SU-DHL-6 (cell line): Measurements from ENCODE around the gene RWDD4.

ENCODE experiments used
- H2AFZ ChIP-seq: fragments of 200-600 bp; sonication (generic); 2 replicates; pipeline ENCODE4 v1.6.1; 2014; ENCODE audit warnings: low read depth, mild to moderate bottlenecking, moderate library complexity, mixed read lengths, antibody characterized with exemption, low read length; ENCODE audit not compliant: severe bottlenecking
- H3F3A ChIP-seq: fragments of 200-600 bp; shearing (Covaris generic); 2 replicates; pipeline ENCODE4 v1.6.0; 2016; ENCODE audit warnings: antibody characterized with exemption, mild to moderate bottlenecking; ENCODE audit not compliant: insufficient read depth
- H3K27ac ChIP-seq: fragments of 200-600 bp; sonication (generic); 2 replicates; pipeline ENCODE4 v1.5.1; 2016; ENCODE audit warnings: low read depth, mild to moderate bottlenecking, low read length, moderate library complexity, mixed read lengths
- H3K27me3 ChIP-seq: fragments of 200-600 bp; sonication (generic), shearing (Covaris generic); 2 replicates; pipeline ENCODE4 v1.6.0; 2014; ENCODE audit warnings: mild to moderate bottlenecking, low read length
- H3K36me3 ChIP-seq: fragments of 200-600 bp; sonication (generic); 2 replicates; pipeline ENCODE4 v1.6.1; 2014; ENCODE audit warnings: mild to moderate bottlenecking, low read length, mixed read lengths
- H3K4me2 ChIP-seq: fragments of 300-600, 200-600 bp; shearing (Covaris generic), sonication (generic); 2 replicates; pipeline ENCODE4 v1.6.0; 2014; ENCODE audit warnings: low read length, low read depth, mild to moderate bottlenecking; ENCODE audit not compliant: poor library complexity, severe bottlenecking
- H3K4me3 ChIP-seq: fragments of 200-600 bp; sonication (generic); 2 replicates; pipeline ENCODE4 v1.5.1; 2014; ENCODE audit warnings: antibody characterized with exemption, low read length, mild to moderate bottlenecking, mixed read lengths; ENCODE audit not compliant: insufficient read depth, poor library complexity, severe bottlenecking
- H3K79me2 ChIP-seq: fragments of 200-600 bp; sonication (generic); 2 replicates; pipeline ENCODE4 v1.6.1; 2014; ENCODE audit warnings: mild to moderate bottlenecking, low read length, moderate library complexity; ENCODE audit not compliant: insufficient read depth
- H3K9ac ChIP-seq: fragments of 200-600 bp; sonication (generic); 2 replicates; pipeline ENCODE4 v1.7.0; 2014; ENCODE audit warnings: mild to moderate bottlenecking, low read length
- H3K9me2 ChIP-seq: fragments of 200-600 bp; sonication (generic); replicated peaks from 2 replicates; pipeline ENCODE4 v1.6.1; 2014; ENCODE audit warnings: low read length; ENCODE audit not compliant: insufficient read depth
- H3K9me3 ChIP-seq: fragments of 200-600 bp; sonication (generic); 2 replicates; pipeline ENCODE4 v1.6.1; 2014; ENCODE audit warnings: low read length, mixed read lengths; ENCODE audit not compliant: insufficient read depth
- H4K20me1 ChIP-seq: fragments of 200-600 bp; sonication (generic); 2 replicates; pipeline ENCODE4 v1.6.1; 2014; ENCODE audit warnings: low read depth, mild to moderate bottlenecking, antibody characterized with exemption, low read length, moderate library complexity, mixed read lengths
- EZH2phosphoT487 ChIP-seq: fragments of 200-600 bp; sonication (generic), shearing (Covaris generic); conservative IDR thresholded peaks from 2 replicates; pipeline ENCODE4 v1.6.1; 2018; ENCODE audit warnings: mild to moderate bottlenecking, antibody characterized with exemption, low read length, moderate library complexity, mixed read lengths
- TF ChIP-seq, protein P1 (sequence below): fragments of 200-600 bp; sonication (generic); IDR thresholded peaks from one replicate; pipeline ENCODE4 v1.5.1; 2017; ENCODE audit warnings: antibody characterized with exemption, mild to moderate bottlenecking, low read length, moderate library complexity; ENCODE audit not compliant: insufficient read depth, poor library complexity, severe bottlenecking

The RWDD4 gene

DNA sequence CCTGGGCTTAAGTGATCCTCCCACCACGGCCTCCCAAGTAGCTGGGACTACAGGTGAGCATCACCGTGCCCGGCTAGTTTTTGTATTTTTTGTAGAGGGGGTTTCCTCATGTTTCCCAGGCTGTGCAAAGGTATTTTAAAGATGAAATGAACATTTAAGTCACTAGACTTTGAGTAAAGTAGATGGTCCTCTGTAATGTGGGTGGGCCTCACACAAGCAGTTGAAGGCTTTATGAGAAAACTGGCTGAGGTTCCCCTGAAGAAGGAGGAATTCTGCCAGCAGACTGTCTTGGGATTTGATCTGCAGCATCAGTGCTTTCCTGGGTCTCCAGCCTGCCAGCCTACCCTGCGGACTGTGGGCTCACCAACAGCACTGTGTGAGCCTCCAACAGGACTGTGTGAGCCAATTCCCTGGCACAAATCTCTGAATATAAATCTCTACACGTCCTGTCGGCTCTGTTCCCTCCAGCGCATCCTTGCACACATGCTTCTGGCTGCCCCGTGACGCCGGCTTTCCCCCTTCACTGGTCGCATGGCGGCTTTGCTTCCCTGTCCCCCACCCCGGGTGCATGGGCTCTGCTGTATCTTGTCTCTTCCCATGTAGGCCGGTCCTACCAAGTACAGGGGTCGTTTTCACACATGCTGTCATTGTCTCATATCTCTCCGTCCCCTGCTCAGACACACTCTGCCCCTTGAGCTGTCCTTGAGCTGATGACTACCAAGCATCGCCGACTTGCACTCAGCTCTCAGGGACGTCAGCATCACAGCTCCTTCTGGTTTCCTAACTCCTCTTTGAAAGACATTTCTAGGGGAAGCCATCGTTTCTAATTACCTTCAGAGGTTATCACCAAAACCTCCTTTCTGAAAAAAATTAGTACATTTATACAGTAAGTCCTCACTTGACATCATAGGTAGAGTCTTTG lies 46.4 kb downstream of the RWDD4 start:
- H3K4me3 ChIP-seq = no peak overlapping the region
- H3K9ac ChIP-seq = no peak overlapping the region
- no peaks in the 10 kb centered on the region for H3K79me2 ChIP-seq
- no peaks in the 10 kb centered on the region for H3K27me3 ChIP-seq
- H2AFZ ChIP-seq = no peak overlapping the region
- no peaks in the 10 kb centered on the region for H3F3A ChIP-seq
- no peaks in the 10 kb centered on the region for H3K36me3 ChIP-seq
- TF ChIP-seq, protein P1, sequence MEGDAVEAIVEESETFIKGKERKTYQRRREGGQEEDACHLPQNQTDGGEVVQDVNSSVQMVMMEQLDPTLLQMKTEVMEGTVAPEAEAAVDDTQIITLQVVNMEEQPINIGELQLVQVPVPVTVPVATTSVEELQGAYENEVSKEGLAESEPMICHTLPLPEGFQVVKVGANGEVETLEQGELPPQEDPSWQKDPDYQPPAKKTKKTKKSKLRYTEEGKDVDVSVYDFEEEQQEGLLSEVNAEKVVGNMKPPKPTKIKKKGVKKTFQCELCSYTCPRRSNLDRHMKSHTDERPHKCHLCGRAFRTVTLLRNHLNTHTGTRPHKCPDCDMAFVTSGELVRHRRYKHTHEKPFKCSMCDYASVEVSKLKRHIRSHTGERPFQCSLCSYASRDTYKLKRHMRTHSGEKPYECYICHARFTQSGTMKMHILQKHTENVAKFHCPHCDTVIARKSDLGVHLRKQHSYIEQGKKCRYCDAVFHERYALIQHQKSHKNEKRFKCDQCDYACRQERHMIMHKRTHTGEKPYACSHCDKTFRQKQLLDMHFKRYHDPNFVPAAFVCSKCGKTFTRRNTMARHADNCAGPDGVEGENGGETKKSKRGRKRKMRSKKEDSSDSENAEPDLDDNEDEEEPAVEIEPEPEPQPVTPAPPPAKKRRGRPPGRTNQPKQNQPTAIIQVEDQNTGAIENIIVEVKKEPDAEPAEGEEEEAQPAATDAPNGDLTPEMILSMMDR = no peak
- no peak for TF ChIP-seq EZH2phosphoT487
- no peaks in the 10 kb centered on the region for H3K9me3 ChIP-seq
- H3K27ac ChIP-seq = no peak overlapping the region
- H3K4me2 ChIP-seq = no peak overlapping the region
- no peaks in the 10 kb centered on the region for H4K20me1 ChIP-seq
- H3K9me2 ChIP-seq = no peaks in the 10 kb centered on the region

DNA sequence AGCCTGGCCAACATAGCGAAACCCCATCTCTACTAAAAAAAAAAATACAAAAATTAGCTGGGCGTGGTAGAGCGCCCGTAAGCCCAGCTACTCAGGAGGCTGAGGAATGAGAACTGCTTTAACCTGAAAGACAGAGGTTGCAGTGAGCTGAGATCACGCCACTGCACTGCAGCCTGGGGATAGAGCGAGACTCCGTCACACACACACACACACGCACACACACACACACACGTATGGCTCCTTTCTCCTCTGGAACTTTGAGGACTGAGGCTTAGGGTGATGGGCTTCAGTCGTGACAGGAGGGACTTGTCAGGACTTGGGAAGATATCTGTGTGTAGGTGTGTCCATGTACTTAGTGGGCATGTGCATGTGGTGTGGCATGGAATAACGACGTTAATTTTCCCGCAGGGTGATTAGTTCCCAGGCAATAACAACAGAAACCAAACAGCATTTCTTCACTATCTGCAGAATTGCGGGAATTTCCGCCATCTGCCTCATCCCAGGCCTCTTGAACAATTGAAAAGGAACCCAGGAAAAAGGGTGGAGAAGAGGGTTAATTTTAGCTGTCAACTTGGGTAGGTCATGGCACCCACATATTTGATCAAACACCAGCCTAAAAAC lies 47.7 kb downstream of the RWDD4 start:
- Histone ChIP-seq H2AFZ (no peak overlapping the region), H3K9me2 (no peaks in the 10 kb centered on the region), H3K9me3 (no peaks in the 10 kb centered on the region), H3K4me3 (no peak overlapping the region), H3K4me2 (no peak overlapping the region), H3K36me3 (no peaks in the 10 kb centered on the region), H4K20me1 (no peaks in the 10 kb centered on the region), H3F3A (no peaks in the 10 kb centered on the region), H3K79me2 (no peaks in the 10 kb centered on the region), H3K27ac (no peak overlapping the region), H3K9ac (no peak overlapping the region), H3K27me3 (no peaks in the 10 kb centered on the region)
- TF ChIP-seq EZH2phosphoT487 = no peak
- TF ChIP-seq, protein P1 = no peak

DNA sequence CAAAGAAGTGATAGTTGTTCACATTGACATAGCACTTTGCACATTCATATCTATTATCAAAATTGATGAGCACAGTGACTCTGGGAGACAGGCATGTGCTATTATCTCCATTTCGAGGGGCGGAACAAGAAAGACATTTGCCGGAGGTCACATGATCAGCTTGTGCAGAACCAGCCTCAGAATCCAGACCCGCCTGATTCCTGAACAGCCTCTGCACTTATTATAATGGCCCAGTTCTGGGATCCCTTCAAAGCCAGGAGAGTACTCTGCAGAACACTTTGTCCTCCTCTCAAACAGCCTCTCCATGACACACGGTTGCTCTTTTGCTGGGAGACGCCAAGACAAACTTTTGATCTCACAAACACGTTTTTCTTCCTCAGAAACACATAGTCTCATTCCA lies 48.4 kb downstream of the RWDD4 start:
- Histone ChIP-seq H2AFZ (no peak overlapping the region), H4K20me1 (no peaks in the 10 kb centered on the region), H3K9ac (no peak overlapping the region), H3K4me2 (no peak overlapping the region), H3K27me3 (no peaks in the 10 kb centered on the region), H3K9me3 (no peaks in the 10 kb centered on the region), H3K27ac (no peak overlapping the region), H3K9me2 (no peaks in the 10 kb centered on the region), H3K4me3 (no peak overlapping the region), H3K79me2 (no peaks in the 10 kb centered on the region), H3F3A (no peaks in the 10 kb centered on the region), H3K36me3 (no peaks in the 10 kb centered on the region)
- TF ChIP-seq EZH2phosphoT487 = no peak
- TF ChIP-seq, protein P1 = no peak
